ENCODE data around the gene AUTS2.

The AUTS2 gene

DNA sequence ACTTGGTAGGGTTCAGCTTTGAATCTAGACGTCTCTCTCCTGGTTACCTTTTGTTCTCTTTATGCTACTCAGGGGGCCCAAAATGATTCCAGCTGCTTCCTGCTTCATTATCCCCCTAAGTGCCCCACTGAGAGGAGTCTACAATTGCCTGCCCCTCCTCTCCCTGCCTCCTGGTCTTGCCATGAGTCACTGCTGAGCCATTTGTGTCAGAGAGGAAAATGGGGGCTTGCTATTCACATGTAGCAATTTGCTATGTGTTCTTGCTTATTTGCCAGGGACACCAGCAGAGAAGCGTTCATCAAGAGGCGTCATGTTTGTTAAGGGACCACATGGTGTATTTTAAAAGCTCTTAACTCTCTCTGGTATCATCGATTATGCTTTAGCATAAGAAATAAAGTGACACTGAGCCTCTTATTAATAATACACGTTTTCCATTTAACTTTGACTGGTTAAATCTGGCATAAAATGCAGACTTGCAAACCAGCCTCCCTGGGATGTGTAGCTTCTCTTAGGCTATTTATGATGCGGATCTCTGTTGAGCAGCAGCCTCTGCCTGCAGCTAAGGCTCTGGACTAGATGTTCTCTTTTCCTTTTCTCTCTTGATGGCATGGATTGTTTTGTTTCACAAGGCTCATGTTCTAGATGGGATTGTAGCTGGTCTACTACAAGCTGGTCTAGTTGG, 239.3 kb downstream of the AUTS2 start:
- TF ChIP-seq CTCF (conservative IDR thresholded peaks at IDR 0.05; ENCODE audit: low read length) (no peak), EZH2phosphoT487 (IDR thresholded peaks at IDR 0.05; ENCODE audit: borderline replicate concordance) (no peak)
- Histone ChIP-seq H3K4me1 (ENCODE audit: insufficient read depth, low read length, poor library complexity, severe bottlenecking) (peaks cover 31% of the 10 kb centered on the region), H4K20me1 (ENCODE audit: insufficient read depth, low read length, poor library complexity, severe bottlenecking) (no peaks in the 10 kb centered on the region), H3K4me2 (ENCODE audit: low read depth, low read length, poor library complexity, severe bottlenecking) (no peak overlapping the region), H3F3A (ENCODE audit: low read depth) (no peaks in the 10 kb centered on the region), H3K79me2 (ENCODE audit: insufficient read depth, low read length) (peaks cover 16% of the 10 kb centered on the region; the same call in 1 of the 2 replicates), H3K4me3 (ENCODE audit: low read length, poor library complexity, severe bottlenecking) (no peak overlapping the region), H3K27me3 (ENCODE audit: insufficient read depth, low read length, poor library complexity, severe bottlenecking) (no peaks in the 10 kb centered on the region), H2AFZ (ENCODE audit: low read length) (no peak overlapping the region), H3K9me3 (ENCODE audit: insufficient read depth, low read depth, low read length) (no peaks in the 10 kb centered on the region), H3K36me3 (ENCODE audit: insufficient read depth, low read length) (no peaks in the 10 kb centered on the region), H3K9me2 (replicated peaks; ENCODE audit: low read depth, low read length) (no peaks in the 10 kb centered on the region), H3K9ac (ENCODE audit: low read depth, low read length, poor library complexity, severe bottlenecking) (no peak overlapping the region)

DNA sequence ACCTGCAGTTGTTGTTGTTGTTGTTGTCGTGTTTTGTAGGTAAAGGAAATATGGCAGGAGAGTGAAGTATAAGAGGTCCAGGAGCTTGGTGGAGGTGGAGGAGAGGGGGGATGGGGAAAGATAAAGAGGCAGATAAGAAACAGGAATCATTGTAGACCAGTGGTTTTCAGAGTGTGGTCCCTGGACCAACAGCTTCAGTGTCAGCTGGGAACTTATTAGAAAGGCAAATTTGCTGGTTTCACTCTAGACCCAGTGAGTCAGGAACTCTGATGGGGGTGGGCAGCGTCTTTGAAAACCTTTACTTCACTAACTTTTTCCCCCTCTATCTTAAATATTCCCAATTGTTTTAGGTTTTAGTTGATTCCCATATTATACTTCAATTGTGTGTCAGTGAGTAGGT, 241.5 kb downstream of the AUTS2 start:
- H3K4me2 ChIP-seq (ENCODE audit: low read depth, low read length, poor library complexity, severe bottlenecking) = no peak overlapping the region
- H3K36me3 ChIP-seq (ENCODE audit: insufficient read depth, low read length) = no peaks in the 10 kb centered on the region
- H4K20me1 ChIP-seq (ENCODE audit: insufficient read depth, low read length, poor library complexity, severe bottlenecking) = no peaks in the 10 kb centered on the region
- H3K27me3 ChIP-seq (ENCODE audit: insufficient read depth, low read length, poor library complexity, severe bottlenecking) = no peaks in the 10 kb centered on the region
- no peaks in the 10 kb centered on the region for H3K9me2 ChIP-seq (replicated peaks; ENCODE audit: low read depth, low read length)
- H3K9ac ChIP-seq (ENCODE audit: low read depth, low read length, poor library complexity, severe bottlenecking) = no peak overlapping the region
- TF ChIP-seq CTCF (conservative IDR thresholded peaks at IDR 0.05; ENCODE audit: low read length) (no peak), EZH2phosphoT487 (IDR thresholded peaks at IDR 0.05; ENCODE audit: borderline replicate concordance) (no peak)
- H3K4me3 ChIP-seq (ENCODE audit: low read length, poor library complexity, severe bottlenecking) = no peak overlapping the region
- H3K79me2 ChIP-seq (ENCODE audit: insufficient read depth, low read length) = peaks cover 31% of the 10 kb centered on the region; the same call in 1 of the 2 replicates
- peaks cover 25% of the 10 kb centered on the region for H3K4me1 ChIP-seq (ENCODE audit: insufficient read depth, low read length, poor library complexity, severe bottlenecking)
- no peaks in the 10 kb centered on the region for H3F3A ChIP-seq (ENCODE audit: low read depth)
- no peak overlapping the region for H2AFZ ChIP-seq (ENCODE audit: low read length)
- H3K9me3 ChIP-seq (ENCODE audit: insufficient read depth, low read depth, low read length) = no peaks in the 10 kb centered on the region

DNA sequence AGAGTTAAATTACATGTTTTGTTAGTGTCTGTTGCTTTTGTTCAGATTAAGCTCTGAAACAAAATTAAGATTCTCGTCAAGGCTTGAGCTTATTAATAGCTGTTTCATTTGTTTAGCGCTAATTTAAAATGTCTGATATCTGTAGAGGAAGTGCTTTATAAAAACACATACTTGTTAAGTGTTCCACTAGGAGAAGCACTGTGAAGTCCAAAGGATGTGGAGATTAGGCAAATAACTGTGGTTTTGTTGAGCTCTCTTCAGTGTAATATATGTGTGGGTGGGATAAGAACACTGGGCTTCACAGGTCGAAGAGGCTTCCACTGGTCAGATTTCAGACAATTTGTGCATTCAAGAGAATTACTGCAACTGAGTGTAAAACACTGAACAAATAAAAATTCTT, 242.0 kb downstream of the AUTS2 start:
- peaks cover 31% of the 10 kb centered on the region; the same call in 1 of the 2 replicates for H3K79me2 ChIP-seq (ENCODE audit: insufficient read depth, low read length)

More for the DNA sequence above, 242.0 kb downstream of the AUTS2 start:
- peaks cover 29% of the 10 kb centered on the region for H3K4me1 ChIP-seq (ENCODE audit: insufficient read depth, low read length, poor library complexity, severe bottlenecking)
- H3K9me3 ChIP-seq (ENCODE audit: insufficient read depth, low read depth, low read length) = no peaks in the 10 kb centered on the region
- no peaks in the 10 kb centered on the region for H3F3A ChIP-seq (ENCODE audit: low read depth)
- no peak overlapping the region for H3K4me3 ChIP-seq (ENCODE audit: low read length, poor library complexity, severe bottlenecking)
- H3K9me2 ChIP-seq (replicated peaks; ENCODE audit: low read depth, low read length) = no peaks in the 10 kb centered on the region
- no peak overlapping the region for H3K4me2 ChIP-seq (ENCODE audit: low read depth, low read length, poor library complexity, severe bottlenecking)
- H3K36me3 ChIP-seq (ENCODE audit: insufficient read depth, low read length) = no peaks in the 10 kb centered on the region
- no peak overlapping the region for H3K9ac ChIP-seq (ENCODE audit: low read depth, low read length, poor library complexity, severe bottlenecking)
- no peaks in the 10 kb centered on the region for H4K20me1 ChIP-seq (ENCODE audit: insufficient read depth, low read length, poor library complexity, severe bottlenecking)
- H3K27me3 ChIP-seq (ENCODE audit: insufficient read depth, low read length, poor library complexity, severe bottlenecking) = no peaks in the 10 kb centered on the region
- no peak overlapping the region for H2AFZ ChIP-seq (ENCODE audit: low read length)
- no peak for TF ChIP-seq EZH2phosphoT487 (IDR thresholded peaks at IDR 0.05; ENCODE audit: borderline replicate concordance)
- no peak for TF ChIP-seq CTCF (conservative IDR thresholded peaks at IDR 0.05; ENCODE audit: low read length)
